ENCODE data around the gene ZNF576.

DNA sequence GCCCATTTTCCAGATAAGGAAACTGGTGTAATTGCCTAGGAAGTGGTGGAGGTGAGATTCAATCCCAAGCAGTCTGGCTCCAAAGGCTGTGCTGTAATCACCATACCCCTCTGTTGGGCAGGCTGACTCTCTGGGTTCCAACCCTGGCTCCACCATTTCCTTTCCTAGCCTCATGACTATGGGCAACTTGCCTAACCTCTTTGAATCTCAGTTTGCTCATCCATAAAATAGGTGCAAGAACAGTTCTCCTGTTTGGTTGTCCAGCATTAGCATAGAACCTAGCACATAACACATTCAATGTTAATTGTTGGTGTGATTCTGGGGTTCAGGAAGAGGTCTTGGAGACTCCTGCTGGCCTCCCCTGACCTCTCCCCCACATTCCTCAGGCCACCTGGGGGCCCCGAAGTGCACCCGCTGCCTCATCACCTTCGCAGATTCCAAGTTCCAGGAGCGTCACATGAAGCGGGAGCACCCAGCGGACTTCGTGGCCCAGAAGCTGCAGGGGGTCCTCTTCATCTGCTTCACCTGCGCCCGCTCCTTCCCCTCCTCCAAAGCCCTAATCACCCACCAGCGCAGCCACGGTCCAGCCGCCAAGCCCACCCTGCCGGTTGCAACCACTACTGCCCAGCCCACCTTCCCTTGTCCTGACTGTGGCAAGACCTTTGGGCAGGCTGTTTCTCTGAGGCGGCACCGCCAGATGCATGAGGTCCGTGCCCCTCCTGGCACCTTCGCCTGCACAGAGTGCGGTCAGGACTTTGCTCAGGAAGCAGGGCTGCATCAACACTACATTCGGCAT lies 2.2 kb downstream of the ZNF576 start:
- TF ChIP-seq, protein P1, sequence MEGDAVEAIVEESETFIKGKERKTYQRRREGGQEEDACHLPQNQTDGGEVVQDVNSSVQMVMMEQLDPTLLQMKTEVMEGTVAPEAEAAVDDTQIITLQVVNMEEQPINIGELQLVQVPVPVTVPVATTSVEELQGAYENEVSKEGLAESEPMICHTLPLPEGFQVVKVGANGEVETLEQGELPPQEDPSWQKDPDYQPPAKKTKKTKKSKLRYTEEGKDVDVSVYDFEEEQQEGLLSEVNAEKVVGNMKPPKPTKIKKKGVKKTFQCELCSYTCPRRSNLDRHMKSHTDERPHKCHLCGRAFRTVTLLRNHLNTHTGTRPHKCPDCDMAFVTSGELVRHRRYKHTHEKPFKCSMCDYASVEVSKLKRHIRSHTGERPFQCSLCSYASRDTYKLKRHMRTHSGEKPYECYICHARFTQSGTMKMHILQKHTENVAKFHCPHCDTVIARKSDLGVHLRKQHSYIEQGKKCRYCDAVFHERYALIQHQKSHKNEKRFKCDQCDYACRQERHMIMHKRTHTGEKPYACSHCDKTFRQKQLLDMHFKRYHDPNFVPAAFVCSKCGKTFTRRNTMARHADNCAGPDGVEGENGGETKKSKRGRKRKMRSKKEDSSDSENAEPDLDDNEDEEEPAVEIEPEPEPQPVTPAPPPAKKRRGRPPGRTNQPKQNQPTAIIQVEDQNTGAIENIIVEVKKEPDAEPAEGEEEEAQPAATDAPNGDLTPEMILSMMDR (IDR thresholded peaks at IDR 0.05; ENCODE audit: insufficient read depth, low read length) = no peak
- TF ChIP-seq, protein P2, sequence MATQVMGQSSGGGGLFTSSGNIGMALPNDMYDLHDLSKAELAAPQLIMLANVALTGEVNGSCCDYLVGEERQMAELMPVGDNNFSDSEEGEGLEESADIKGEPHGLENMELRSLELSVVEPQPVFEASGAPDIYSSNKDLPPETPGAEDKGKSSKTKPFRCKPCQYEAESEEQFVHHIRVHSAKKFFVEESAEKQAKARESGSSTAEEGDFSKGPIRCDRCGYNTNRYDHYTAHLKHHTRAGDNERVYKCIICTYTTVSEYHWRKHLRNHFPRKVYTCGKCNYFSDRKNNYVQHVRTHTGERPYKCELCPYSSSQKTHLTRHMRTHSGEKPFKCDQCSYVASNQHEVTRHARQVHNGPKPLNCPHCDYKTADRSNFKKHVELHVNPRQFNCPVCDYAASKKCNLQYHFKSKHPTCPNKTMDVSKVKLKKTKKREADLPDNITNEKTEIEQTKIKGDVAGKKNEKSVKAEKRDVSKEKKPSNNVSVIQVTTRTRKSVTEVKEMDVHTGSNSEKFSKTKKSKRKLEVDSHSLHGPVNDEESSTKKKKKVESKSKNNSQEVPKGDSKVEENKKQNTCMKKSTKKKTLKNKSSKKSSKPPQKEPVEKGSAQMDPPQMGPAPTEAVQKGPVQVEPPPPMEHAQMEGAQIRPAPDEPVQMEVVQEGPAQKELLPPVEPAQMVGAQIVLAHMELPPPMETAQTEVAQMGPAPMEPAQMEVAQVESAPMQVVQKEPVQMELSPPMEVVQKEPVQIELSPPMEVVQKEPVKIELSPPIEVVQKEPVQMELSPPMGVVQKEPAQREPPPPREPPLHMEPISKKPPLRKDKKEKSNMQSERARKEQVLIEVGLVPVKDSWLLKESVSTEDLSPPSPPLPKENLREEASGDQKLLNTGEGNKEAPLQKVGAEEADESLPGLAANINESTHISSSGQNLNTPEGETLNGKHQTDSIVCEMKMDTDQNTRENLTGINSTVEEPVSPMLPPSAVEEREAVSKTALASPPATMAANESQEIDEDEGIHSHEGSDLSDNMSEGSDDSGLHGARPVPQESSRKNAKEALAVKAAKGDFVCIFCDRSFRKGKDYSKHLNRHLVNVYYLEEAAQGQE (IDR thresholded peaks at IDR 0.05; ENCODE audit: insufficient replicate concordance, low read depth) = no peak
